Motor neuron (in vitro differentiated cells): ENCODE results near the gene TYW3. TPM values are rescaled to one million over a fixed set of nuclear protein-coding genes. Genes with fewer than 3 reads are reported as not detected.

Experiments
- total RNA-seq, 8 experiments: library from RNA; unstranded; fragments of 300-600 nt; gene quantifications; 2 replicates each; pipeline versions ENCODE4 v1.2.3 to v1.2.4, GENCODE V29; 2022

TYW3 gene
- total RNA-seq, 8 experiments from 2014 or later, result 9.9 to 27.2 (median 17.2) TPM

Other genes starting within 250 kb of the TYW3 start
- under 1 TPM in 5 of 8 experiments, not detected in 3; 0.11 to 0.29 (median 0.18) TPM for gene LRRC53, start 220.5 kb upstream of the TYW3 start, total RNA-seq
- gene ERICH3, start 59.4 kb upstream of the TYW3 start, total RNA-seq, result 1 to 10 TPM in 1 of 8 experiments, under 1 TPM in 7; 0.09 to 2.4 (median 0.33) TPM
- 10 to 100 TPM; 14.7 to 31.2 (median 20.5) TPM for gene CRYZ, start 102 bp upstream of the TYW3 start, total RNA-seq